ENCODE data around the gene APOL4.

Gene APOL4

DNA sequence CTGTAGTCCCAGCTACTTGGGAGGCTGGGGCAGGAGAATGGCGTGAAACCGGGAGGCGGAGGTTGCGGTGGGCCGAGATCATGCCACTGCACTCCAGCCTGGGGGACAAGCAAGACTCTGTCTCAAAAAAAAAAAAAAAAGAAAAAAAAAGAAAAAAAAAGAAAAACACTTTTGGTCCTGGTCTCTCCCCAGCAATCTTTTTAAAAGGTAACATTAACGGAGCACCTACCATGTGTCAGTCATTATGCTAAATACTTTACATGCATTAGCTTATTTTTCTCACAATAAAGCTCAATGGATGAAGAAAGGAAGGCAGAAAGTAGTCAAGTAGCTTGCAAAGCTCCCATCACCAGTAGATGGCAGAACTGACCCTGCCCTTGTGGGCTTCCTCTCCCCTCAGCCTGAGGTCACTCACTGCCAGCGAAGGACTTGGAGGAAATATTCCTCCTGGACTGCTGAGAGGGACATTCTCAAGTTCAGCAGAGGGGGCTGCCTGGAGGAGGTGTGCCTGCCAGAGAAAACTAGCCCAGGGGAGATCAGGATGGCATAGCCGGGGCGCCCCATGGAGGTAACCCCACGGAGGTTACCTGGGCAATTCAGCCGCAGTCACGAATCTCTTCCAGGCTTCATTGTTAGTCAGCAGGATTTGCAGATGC lies 56.6 kb downstream of the APOL4 start:
- Histone ChIP-seq H3K14ac (ENCODE audit: low read length) (no peak overlapping the region), H2BK12ac (ENCODE audit: low read length) (no peak overlapping the region), H4K8ac (ENCODE audit: low read depth, low read length) (no peak overlapping the region), H3K23ac (ENCODE audit: low read depth, low read length, poor library complexity) (no peak overlapping the region), H4K91ac (ENCODE audit: low read depth, low read length, poor library complexity) (no peak overlapping the region), H3K4me1 (ENCODE audit: control insufficient read depth in 2 of 2, insufficient read depth in 1 of 2, low read depth in 1 of 2, low read length in 2 of 2) (peaks cover 6 to 13% of the 10 kb centered on the region in 2 donors), H2BK5ac (ENCODE audit: low read length) (no peak overlapping the region), H3K79me1 (ENCODE audit: low read depth, low read length) (no peaks in the 10 kb centered on the region), H3K9ac (ENCODE audit: low read depth, low read length, poor library complexity) (no peak overlapping the region), H3K4me3 (ENCODE audit: low read length in 2 of 2) (no peak overlapping the region), H3K4ac (ENCODE audit: low read length) (no peak overlapping the region), H3K18ac (ENCODE audit: low read length) (no peak overlapping the region), H2BK120ac (ENCODE audit: low read depth, low read length) (no peak overlapping the region), H2AK5ac (ENCODE audit: low read depth, low read length) (no peak overlapping the region), H2AFZ (ENCODE audit: low read length) (no peak overlapping the region), H3K27me3 (ENCODE audit: control insufficient read depth in 3 of 3, insufficient read depth in 3 of 3, low read depth in 1 of 3, low read length in 3 of 3) (peaks cover 0 to 12% (median 0%) of the 10 kb centered on the region in 3 experiments), H3K27ac (replicated peaks; ENCODE audit: low read length) (no peak overlapping the region), H3K4me2 (ENCODE audit: insufficient read depth, low read length, poor library complexity, severe bottlenecking) (peak overlapping the region; percentile 38), H3K9me3 (replicated peaks in 1 of 2; ENCODE audit: control insufficient read depth in 2 of 2, insufficient read depth in 1 of 2, low read depth in 1 of 2, low read length in 2 of 2) (no peaks in the 10 kb centered on the region), H3K36me3 (replicated peaks in 1 of 2; ENCODE audit: control insufficient read depth in 2 of 2, insufficient read depth in 2 of 2, low read length in 2 of 2) (no peaks in the 10 kb centered on the region), H2BK15ac (ENCODE audit: low read length) (no peak overlapping the region)
- peak; percentile 42 for DNase-seq (ENCODE audit: low spot score)
- WGBS, 2 donors (ENCODE audit: extremely low coverage in 2 of 2, insufficient read length in 2 of 2, insufficient replicate concordance in 1 of 2): no CpG with 5 or more reads among the region's 12 CpGs

DNA sequence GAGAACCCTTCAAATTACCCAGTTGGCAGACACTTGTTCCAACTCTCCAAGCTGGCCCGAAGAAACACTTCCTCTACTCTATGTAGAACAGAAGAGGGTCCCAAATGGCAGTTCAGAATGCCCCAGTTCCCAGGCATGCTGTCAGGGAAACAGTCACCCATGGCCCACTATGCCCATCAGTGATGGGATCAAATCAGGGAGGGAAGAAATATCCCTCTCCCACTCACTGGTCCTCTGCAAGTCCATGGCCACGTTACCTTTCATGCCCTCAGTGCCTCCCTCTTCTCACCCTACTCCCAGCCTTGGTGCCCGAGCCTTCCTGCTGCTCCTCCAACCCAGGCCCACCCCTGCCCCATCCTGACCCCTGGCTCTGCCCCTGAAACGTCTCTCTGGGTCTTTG lies 57.7 kb downstream of the APOL4 start:
- H2AK5ac ChIP-seq (ENCODE audit: low read depth, low read length): peak overlapping the region; percentile 36
- H4K91ac ChIP-seq (ENCODE audit: low read depth, low read length, poor library complexity): no peak overlapping the region
- H3K79me1 ChIP-seq (ENCODE audit: low read depth, low read length): no peaks in the 10 kb centered on the region
- no peak overlapping the region for H3K14ac ChIP-seq (ENCODE audit: low read length)
- H3K18ac ChIP-seq (ENCODE audit: low read length): no peak overlapping the region
- no peak overlapping the region for H3K4me2 ChIP-seq (ENCODE audit: insufficient read depth, low read length, poor library complexity, severe bottlenecking)
- H3K36me3 ChIP-seq (replicated peaks in 1 of 2; ENCODE audit: control insufficient read depth in 2 of 2, insufficient read depth in 2 of 2, low read length in 2 of 2): no peaks in the 10 kb centered on the region
- H4K8ac ChIP-seq (ENCODE audit: low read depth, low read length): no peak overlapping the region
- no peak overlapping the region for H3K23ac ChIP-seq (ENCODE audit: low read depth, low read length, poor library complexity)
- H3K27ac ChIP-seq (replicated peaks; ENCODE audit: low read length): no peak overlapping the region
- no peak overlapping the region for H2BK15ac ChIP-seq (ENCODE audit: low read length)
- H2AFZ ChIP-seq (ENCODE audit: low read length): no peak overlapping the region
- DNase-seq (ENCODE audit: low spot score): no peak
- no peaks in the 10 kb centered on the region for H3K9me3 ChIP-seq (replicated peaks in 1 of 2; ENCODE audit: control insufficient read depth in 2 of 2, insufficient read depth in 1 of 2, low read depth in 1 of 2, low read length in 2 of 2)
- H2BK5ac ChIP-seq (ENCODE audit: low read length): no peak overlapping the region
- no peak overlapping the region for H2BK120ac ChIP-seq (ENCODE audit: low read depth, low read length)
- peaks cover 0 to 12% (median 0%) of the 10 kb centered on the region in 3 experiments for H3K27me3 ChIP-seq (ENCODE audit: control insufficient read depth in 3 of 3, insufficient read depth in 3 of 3, low read depth in 1 of 3, low read length in 3 of 3)
- no CpG with 5 or more reads among the region's 4 CpGs for WGBS, 2 donors (ENCODE audit: extremely low coverage in 2 of 2, insufficient read length in 2 of 2, insufficient replicate concordance in 1 of 2)
- H2BK12ac ChIP-seq (ENCODE audit: low read length): no peak overlapping the region
- H3K4me1 ChIP-seq (ENCODE audit: control insufficient read depth in 2 of 2, insufficient read depth in 1 of 2, low read depth in 1 of 2, low read length in 2 of 2): peaks cover 6 to 13% of the 10 kb centered on the region in 2 donors
- H3K9ac ChIP-seq (ENCODE audit: low read depth, low read length, poor library complexity): no peak overlapping the region
- no peak overlapping the region for H3K4me3 ChIP-seq (ENCODE audit: low read length in 2 of 2)
- H3K4ac ChIP-seq (ENCODE audit: low read length): no peak overlapping the region

DNA sequence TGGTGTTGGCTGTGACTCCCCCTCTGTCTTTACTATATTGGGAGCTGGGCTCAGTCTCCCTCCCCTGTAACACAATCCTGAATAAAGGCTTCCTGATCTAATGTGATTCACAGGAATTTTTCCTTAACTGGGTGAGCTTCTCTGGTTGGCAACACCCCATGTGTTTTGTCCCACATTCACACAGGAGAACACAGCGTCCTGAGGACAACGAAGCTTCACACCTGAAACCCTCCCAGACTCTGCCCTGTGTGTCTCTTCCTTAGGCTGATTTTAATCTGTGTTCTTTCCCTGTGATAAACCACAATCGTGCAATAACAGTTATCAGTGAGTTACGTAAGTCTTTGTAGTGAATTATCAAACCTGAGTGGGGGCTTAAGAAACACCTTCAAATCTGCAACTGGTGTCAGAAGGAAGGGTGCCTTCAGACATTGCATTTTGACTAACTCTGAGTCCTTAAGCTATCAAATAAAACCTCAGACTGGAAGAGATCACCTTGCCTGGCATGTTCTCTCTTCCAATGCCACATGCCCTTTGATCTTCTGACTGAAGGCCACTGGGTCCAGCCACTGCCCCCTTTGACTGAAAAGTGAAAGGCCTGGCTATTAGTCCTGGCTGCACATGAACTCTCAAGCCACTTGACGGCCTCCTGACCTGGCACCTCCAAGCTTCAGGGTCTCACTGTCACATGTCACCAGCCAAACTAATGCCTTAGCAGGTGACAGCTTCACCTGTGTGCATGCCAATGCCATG lies 58.4 kb downstream of the APOL4 start:
- H4K91ac ChIP-seq (ENCODE audit: low read depth, low read length, poor library complexity): no peak overlapping the region
- no peaks in the 10 kb centered on the region for H3K36me3 ChIP-seq (replicated peaks in 1 of 2; ENCODE audit: control insufficient read depth in 2 of 2, insufficient read depth in 2 of 2, low read length in 2 of 2)
- H3K4me1 ChIP-seq (ENCODE audit: control insufficient read depth in 2 of 2, insufficient read depth in 1 of 2, low read depth in 1 of 2, low read length in 2 of 2): peaks cover 4 to 12% of the 10 kb centered on the region in 2 donors
- H3K18ac ChIP-seq (ENCODE audit: low read length): no peak overlapping the region
- H3K27me3 ChIP-seq (ENCODE audit: control insufficient read depth in 3 of 3, insufficient read depth in 3 of 3, low read depth in 1 of 3, low read length in 3 of 3): peaks cover 0 to 12% (median 0%) of the 10 kb centered on the region in 3 experiments
- WGBS, 2 donors (ENCODE audit: extremely low coverage in 2 of 2, insufficient read length in 2 of 2, insufficient replicate concordance in 1 of 2): no CpG with 5 or more reads among the region's 5 CpGs
- no peaks in the 10 kb centered on the region for H3K9me3 ChIP-seq (replicated peaks in 1 of 2; ENCODE audit: control insufficient read depth in 2 of 2, insufficient read depth in 1 of 2, low read depth in 1 of 2, low read length in 2 of 2)
- no peak overlapping the region for H3K9ac ChIP-seq (ENCODE audit: low read depth, low read length, poor library complexity)
- no peak overlapping the region for H3K14ac ChIP-seq (ENCODE audit: low read length)
- no peak overlapping the region for H3K4me2 ChIP-seq (ENCODE audit: insufficient read depth, low read length, poor library complexity, severe bottlenecking)
- no peak overlapping the region for H2AFZ ChIP-seq (ENCODE audit: low read length)
- H2BK120ac ChIP-seq (ENCODE audit: low read depth, low read length): no peak overlapping the region
- no peak overlapping the region for H3K23ac ChIP-seq (ENCODE audit: low read depth, low read length, poor library complexity)
- H3K4ac ChIP-seq (ENCODE audit: low read length): no peak overlapping the region
- H2BK12ac ChIP-seq (ENCODE audit: low read length): no peak overlapping the region
- no peak for DNase-seq (ENCODE audit: low spot score)
- no peak overlapping the region for H3K4me3 ChIP-seq (ENCODE audit: low read length in 2 of 2)
- H3K79me1 ChIP-seq (ENCODE audit: low read depth, low read length): no peaks in the 10 kb centered on the region
- H2BK15ac ChIP-seq (ENCODE audit: low read length): no peak overlapping the region
- no peak overlapping the region for H2BK5ac ChIP-seq (ENCODE audit: low read length)
- H3K27ac ChIP-seq (replicated peaks; ENCODE audit: low read length): no peak overlapping the region
- H4K8ac ChIP-seq (ENCODE audit: low read depth, low read length): no peak overlapping the region
- no peak overlapping the region for H2AK5ac ChIP-seq (ENCODE audit: low read depth, low read length)

DNA sequence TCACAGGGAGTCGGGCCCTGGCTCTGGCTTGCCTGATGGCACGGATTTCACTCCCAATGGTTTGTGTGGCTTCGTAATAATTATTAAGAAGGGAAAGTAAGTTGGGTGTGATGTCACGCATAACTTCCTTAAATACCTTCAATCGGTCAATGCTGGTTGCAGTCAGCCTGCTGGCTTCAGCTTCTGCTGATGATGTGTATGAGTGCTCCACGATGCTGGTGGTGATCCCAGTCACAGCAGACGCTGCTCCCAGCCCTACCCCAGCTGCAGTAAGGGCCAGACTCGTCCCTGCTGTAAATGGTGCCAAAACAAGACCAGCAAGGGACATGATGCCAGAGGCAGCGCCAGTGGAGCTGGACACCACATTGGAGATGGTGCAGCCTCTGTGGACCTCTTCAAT lies 60.1 kb downstream of the APOL4 start:
- no peak overlapping the region for H4K8ac ChIP-seq (ENCODE audit: low read depth, low read length)
- H3K27me3 ChIP-seq (ENCODE audit: control insufficient read depth in 3 of 3, insufficient read depth in 3 of 3, low read depth in 1 of 3, low read length in 3 of 3): peaks cover 0 to 18% (median 0%) of the 10 kb centered on the region in 3 experiments
- no peak for DNase-seq (ENCODE audit: low spot score)
- no peak overlapping the region for H2BK15ac ChIP-seq (ENCODE audit: low read length)
- H3K18ac ChIP-seq (ENCODE audit: low read length): no peak overlapping the region
- H2BK12ac ChIP-seq (ENCODE audit: low read length): no peak overlapping the region
- H2BK5ac ChIP-seq (ENCODE audit: low read length): no peak overlapping the region
- H2BK120ac ChIP-seq (ENCODE audit: low read depth, low read length): no peak overlapping the region
- H3K36me3 ChIP-seq (replicated peaks in 1 of 2; ENCODE audit: control insufficient read depth in 2 of 2, insufficient read depth in 2 of 2, low read length in 2 of 2): no peaks in the 10 kb centered on the region
- H3K4me1 ChIP-seq (ENCODE audit: control insufficient read depth in 2 of 2, insufficient read depth in 1 of 2, low read depth in 1 of 2, low read length in 2 of 2): peaks cover 2% of the 10 kb centered on the region in 2 donors
- H3K4me2 ChIP-seq (ENCODE audit: insufficient read depth, low read length, poor library complexity, severe bottlenecking): no peak overlapping the region
- peak overlapping the region in 1 of 2 donors; percentile 22 for H3K4me3 ChIP-seq (ENCODE audit: low read length in 2 of 2)
- H3K23ac ChIP-seq (ENCODE audit: low read depth, low read length, poor library complexity): no peak overlapping the region
- no peak overlapping the region for H3K27ac ChIP-seq (replicated peaks; ENCODE audit: low read length)
- no peaks in the 10 kb centered on the region for H3K79me1 ChIP-seq (ENCODE audit: low read depth, low read length)
- H3K9me3 ChIP-seq (replicated peaks in 1 of 2; ENCODE audit: control insufficient read depth in 2 of 2, insufficient read depth in 1 of 2, low read depth in 1 of 2, low read length in 2 of 2): no peaks in the 10 kb centered on the region
- no peak overlapping the region for H2AFZ ChIP-seq (ENCODE audit: low read length)
- H2AK5ac ChIP-seq (ENCODE audit: low read depth, low read length): no peak overlapping the region
- no peak overlapping the region for H3K9ac ChIP-seq (ENCODE audit: low read depth, low read length, poor library complexity)
- no peak overlapping the region for H3K4ac ChIP-seq (ENCODE audit: low read length)
- no CpG with 5 or more reads among the region's 9 CpGs for WGBS, 2 donors (ENCODE audit: extremely low coverage in 2 of 2, insufficient read length in 2 of 2, insufficient replicate concordance in 1 of 2)
- no peak overlapping the region for H3K14ac ChIP-seq (ENCODE audit: low read length)
- H4K91ac ChIP-seq (ENCODE audit: low read depth, low read length, poor library complexity): no peak overlapping the region
